Adipocyte (in vitro differentiated cells): ENCODE data around the gene ZNF532.

Source experiments
- DNase-seq: peaks from one replicate; pipeline ENCODE4 v3.0.0-alpha.2; 2015; ENCODE audit warnings: low read depth
- H3K27me3 ChIP-seq: replicated peaks from 2 replicates; pipeline ENCODE4 v1.7.0; 2013; ENCODE audit warnings: mild to moderate bottlenecking, low read length, moderate library complexity; ENCODE audit not compliant: control insufficient read depth, insufficient read depth
- H3K36me3 ChIP-seq: 2 replicates; pipeline ENCODE4 v1.7.0; 2013; ENCODE audit warnings: low read length, mild to moderate bottlenecking, moderate library complexity; ENCODE audit not compliant: control insufficient read depth, insufficient read depth, severe bottlenecking
- H3K4me1 ChIP-seq: 2 replicates; pipeline ENCODE4 v1.7.0; 2013; ENCODE audit warnings: mild to moderate bottlenecking, low read length, moderate library complexity; ENCODE audit not compliant: control insufficient read depth, insufficient read depth
- H3K4me3 ChIP-seq: 2 replicates; pipeline ENCODE4 v1.7.0; 2013; ENCODE audit warnings: mild to moderate bottlenecking, low read length, moderate library complexity
- H3K9ac ChIP-seq: 2 replicates; pipeline ENCODE4 v1.7.0; 2013; ENCODE audit warnings: mild to moderate bottlenecking, low read length, moderate library complexity
- H3K9me3 ChIP-seq: 2 replicates; pipeline ENCODE4 v1.7.0; 2013; ENCODE audit warnings: mild to moderate bottlenecking, low read length, moderate library complexity; ENCODE audit not compliant: control insufficient read depth

Gene ZNF532

GRCh38 chr18:58862851-58863538 is 1.7 kb upstream of the ZNF532 start:
- peak; percentile 52 for DNase-seq
- Histone ChIP-seq H3K9ac (peak overlapping the region; percentile 86), H3K4me3 (peak overlapping the region; percentile 75), H3K9me3 (no peaks in the 10 kb centered on the region), H3K27me3 (no peaks in the 10 kb centered on the region), H3K4me1 (peaks cover 65% of the 10 kb centered on the region), H3K36me3 (peaks cover 2% of the 10 kb centered on the region)

DNA sequence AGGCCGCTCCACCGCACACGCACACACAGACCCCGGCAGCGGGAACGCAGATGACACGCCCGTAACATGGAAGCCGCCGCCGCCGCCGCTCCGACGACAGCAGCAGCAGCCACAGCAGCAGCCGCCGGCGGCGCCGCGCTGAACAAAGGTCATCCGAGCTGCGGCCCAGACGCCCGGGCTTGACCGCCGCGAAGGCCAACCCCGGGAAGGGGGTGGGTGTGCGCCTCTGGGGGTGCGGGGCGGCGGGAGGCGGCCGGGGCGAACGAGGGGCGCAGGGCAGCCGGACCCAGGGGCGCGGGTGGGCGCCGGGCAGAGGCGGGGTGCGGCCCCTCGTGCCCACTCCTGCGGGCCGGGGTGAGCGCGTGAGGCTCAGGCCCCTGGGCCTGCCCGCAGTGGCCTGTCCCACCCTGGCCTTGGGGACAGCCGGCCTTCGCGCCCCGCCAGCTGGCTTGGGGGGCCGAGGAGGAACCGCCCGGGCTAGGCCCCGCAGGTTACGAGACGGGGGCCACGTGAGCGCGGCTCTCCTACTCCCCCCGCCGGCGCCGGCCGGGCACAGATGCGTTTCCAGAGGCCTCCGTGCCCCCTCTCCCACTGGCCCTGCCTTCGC is 1.0 kb upstream of the ZNF532 start:
- Histone ChIP-seq H3K4me1 (peaks cover 60% of the 10 kb centered on the region), H3K36me3 (peaks cover 9% of the 10 kb centered on the region), H3K27me3 (no peaks in the 10 kb centered on the region), H3K4me3 (no peak overlapping the region), H3K9ac (peak overlapping the region; percentile 75), H3K9me3 (no peaks in the 10 kb centered on the region)
- peak; percentile 67 for DNase-seq

DNA sequence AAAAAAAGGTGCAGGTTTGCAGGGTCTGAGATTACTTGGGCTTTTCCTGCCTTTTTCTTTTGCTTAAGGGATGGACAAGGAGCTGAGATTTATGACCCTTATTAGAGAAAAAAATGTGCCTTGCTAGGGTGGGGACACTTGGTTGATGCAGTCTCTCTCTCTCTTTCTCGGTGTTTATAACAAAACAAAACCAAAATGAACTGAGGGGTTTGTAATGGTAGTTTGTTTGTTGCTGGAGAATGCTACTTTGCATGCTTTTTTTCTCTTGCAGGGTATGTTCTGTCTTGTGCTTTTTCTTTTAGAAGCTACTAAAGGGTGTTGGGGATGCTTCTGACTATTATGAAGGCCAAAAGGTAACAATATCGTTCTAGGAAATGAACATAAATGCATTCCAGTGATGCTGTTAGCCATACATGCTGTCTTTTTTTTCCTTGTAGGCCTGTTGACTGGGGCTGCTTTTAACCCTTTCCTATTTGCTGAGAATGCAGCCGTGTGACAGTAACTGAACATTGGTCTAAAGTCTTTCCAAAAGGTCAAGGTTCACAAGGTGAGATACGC is 435 bp downstream of the ZNF532 start:
- H3K9ac ChIP-seq, result peak overlapping the region; percentile 68
- H3K27me3 ChIP-seq, result no peaks in the 10 kb centered on the region
- H3K4me1 ChIP-seq, result peaks cover 45% of the 10 kb centered on the region
- no peaks in the 10 kb centered on the region for H3K9me3 ChIP-seq
- no peak for DNase-seq
- H3K4me3 ChIP-seq, result peak overlapping the region; percentile 67
- H3K36me3 ChIP-seq, result peaks cover 17% of the 10 kb centered on the region

GRCh38 chr18:58865701-58866065 is 1.0 kb downstream of the ZNF532 start:
- H3K9ac ChIP-seq, result no peak overlapping the region
- H3K27me3 ChIP-seq, result no peaks in the 10 kb centered on the region
- no peak overlapping the region for H3K4me3 ChIP-seq
- DNase-seq, result peak; percentile 34
- peaks cover 20% of the 10 kb centered on the region for H3K36me3 ChIP-seq
- H3K9me3 ChIP-seq, result no peaks in the 10 kb centered on the region
- H3K4me1 ChIP-seq, result peaks cover 39% of the 10 kb centered on the region

DNA sequence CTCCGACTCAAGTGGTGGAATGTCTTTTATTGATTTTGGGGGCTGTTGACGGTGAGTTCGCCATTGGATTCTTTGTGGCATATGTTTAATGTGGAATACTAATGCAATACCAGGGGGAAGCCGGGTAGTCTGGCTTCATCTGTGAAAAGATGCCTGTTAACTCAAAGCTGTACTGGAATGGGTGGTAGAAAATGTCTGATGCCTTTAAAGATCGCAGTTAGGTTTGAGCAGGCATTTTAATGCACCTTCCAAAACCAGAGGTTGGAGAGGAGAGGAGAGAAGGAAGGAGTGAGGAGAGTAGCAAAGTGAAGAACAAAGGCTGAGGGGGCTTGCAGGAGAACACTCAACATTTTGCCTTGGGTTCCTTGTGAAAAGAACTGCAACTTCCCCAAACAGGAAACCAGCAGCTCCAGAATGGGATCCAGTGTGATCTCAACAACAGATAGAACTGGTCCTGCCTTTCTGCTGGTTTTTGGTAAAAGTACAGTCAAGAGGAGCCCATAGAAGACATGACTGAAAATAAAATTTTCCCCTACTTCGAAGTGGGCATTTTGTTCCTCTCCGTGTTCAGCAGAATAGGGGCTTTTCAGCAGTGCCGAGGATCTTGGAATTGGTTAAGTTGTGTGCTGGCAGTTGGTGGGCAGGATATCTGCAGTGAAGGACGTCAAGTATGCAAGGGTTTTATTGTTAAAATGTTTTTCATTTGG is 1.5 kb downstream of the ZNF532 start:
- Histone ChIP-seq H3K9ac (peak overlapping the region; percentile 10), H3K4me1 (peaks cover 34% of the 10 kb centered on the region), H3K36me3 (peaks cover 23% of the 10 kb centered on the region), H3K4me3 (no peak overlapping the region), H3K27me3 (no peaks in the 10 kb centered on the region), H3K9me3 (no peaks in the 10 kb centered on the region)
- peak; percentile 15 for DNase-seq

GRCh38 chr18:58866773-58867150 is 2.1 kb downstream of the ZNF532 start:
- Histone ChIP-seq H3K9ac (peak overlapping the region; percentile 10), H3K4me3 (no peak overlapping the region), H3K36me3 (peaks cover 29% of the 10 kb centered on the region), H3K4me1 (peaks cover 29% of the 10 kb centered on the region), H3K27me3 (no peaks in the 10 kb centered on the region), H3K9me3 (no peaks in the 10 kb centered on the region)
- DNase-seq, result no peak

DNA sequence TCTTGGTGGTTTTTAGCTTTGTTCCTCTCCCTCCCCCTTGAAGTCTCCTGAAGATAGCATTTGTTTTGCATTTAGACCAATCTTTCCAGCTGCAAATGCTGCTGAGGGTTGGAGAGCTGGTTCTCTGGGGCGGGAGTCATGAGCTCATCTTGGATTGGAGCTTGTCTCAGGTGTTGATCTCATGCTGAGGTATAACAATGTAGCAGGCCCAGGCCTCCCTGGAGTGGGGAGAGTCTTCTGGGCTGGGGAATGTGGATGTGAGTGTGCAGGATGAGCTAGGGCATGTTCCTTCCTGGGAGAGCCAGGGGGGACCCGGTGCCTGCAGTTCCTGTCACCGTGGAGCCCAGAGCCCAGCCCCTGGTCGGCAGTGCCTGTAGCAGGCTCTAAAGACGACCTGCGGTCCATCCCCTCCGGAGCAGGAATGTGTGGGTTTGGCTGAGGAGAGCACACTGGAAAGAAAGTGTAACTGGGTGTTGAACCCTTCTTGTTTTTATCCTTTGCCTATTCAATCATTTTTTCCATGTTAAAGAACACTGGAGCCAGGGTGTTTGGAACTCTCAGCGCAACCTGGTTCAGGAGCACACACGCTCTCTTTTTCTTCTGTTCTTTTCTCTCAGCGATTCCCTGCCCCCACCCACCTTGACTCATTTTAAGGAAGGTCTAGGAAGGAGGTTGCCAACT is 2.7 kb downstream of the ZNF532 start:
- Histone ChIP-seq H3K4me3 (no peak overlapping the region), H3K36me3 (peaks cover 29% of the 10 kb centered on the region), H3K4me1 (peaks cover 22% of the 10 kb centered on the region), H3K9me3 (no peaks in the 10 kb centered on the region), H3K27me3 (no peaks in the 10 kb centered on the region), H3K9ac (no peak overlapping the region)
- DNase-seq, result peak; percentile 15

- H3K9ac ChIP-seq, result no peak overlapping the region
- no peaks in the 10 kb centered on the region for H3K9me3 ChIP-seq
- H3K36me3 ChIP-seq, result peaks cover 33% of the 10 kb centered on the region
- H3K4me1 ChIP-seq, result peaks cover 16% of the 10 kb centered on the region
- DNase-seq, result no peak
- H3K27me3 ChIP-seq, result no peaks in the 10 kb centered on the region
- no peak overlapping the region for H3K4me3 ChIP-seq
These were observed 3.8 kb downstream of the ZNF532 start for GRCh38 chr18:58868440-58868839.

DNA sequence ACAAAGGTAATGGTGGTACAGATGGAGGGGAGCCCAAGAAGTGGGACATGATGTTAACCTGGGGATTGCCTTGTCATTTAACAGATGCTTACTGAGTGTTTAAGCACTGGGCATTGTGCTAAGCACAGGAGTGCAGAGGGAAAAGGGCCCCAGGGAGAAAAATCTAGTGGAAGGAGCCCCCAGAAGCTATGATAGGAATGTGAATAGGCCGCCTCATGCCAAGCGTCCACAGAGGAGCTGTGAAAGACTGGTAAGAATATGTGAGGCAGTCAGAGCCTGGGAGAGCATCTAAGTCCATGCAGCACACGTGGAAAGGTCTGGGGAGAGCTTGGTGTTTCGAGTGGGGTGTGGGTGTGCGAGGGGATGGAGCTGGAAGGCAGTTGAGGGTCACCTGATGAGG is 5.5 kb downstream of the ZNF532 start:
- Histone ChIP-seq H3K4me3 (no peak overlapping the region), H3K9ac (no peak overlapping the region), H3K9me3 (no peaks in the 10 kb centered on the region), H3K36me3 (peaks cover 39% of the 10 kb centered on the region), H3K27me3 (no peaks in the 10 kb centered on the region), H3K4me1 (peaks cover 10% of the 10 kb centered on the region)
- DNase-seq, result peak; percentile 63

DNA sequence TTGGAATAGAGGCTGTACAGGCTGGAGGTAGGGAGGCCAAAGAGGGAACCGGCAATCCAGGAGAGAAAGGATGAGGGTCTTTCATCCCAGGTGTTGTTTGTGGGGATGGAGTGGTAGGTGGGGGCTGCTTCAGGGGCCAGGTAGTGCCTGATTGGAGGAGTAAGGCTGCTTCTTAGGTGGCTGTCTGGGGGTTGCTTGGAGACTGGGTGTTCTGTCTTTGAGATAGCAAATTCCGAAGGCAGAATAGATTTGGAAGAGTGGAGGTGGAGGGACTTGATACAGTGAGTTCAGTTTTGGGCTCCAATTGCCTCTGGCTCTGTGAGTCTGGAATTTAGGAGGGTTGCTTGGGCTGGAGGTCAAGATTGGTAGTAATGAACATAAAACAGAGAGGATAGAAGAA is 5.9 kb downstream of the ZNF532 start:
- H3K9me3 ChIP-seq, result no peaks in the 10 kb centered on the region
- peaks cover 7% of the 10 kb centered on the region for H3K4me1 ChIP-seq
- H3K36me3 ChIP-seq, result peaks cover 42% of the 10 kb centered on the region
- no peak overlapping the region for H3K9ac ChIP-seq
- no peak overlapping the region for H3K4me3 ChIP-seq
- no peak for DNase-seq
- no peaks in the 10 kb centered on the region for H3K27me3 ChIP-seq
